Pons (tissue), 1 donor: ENCODE results near the gene MRS2.
"Not testable (repeated sequence)": the region's sequence is repeated elsewhere in the genome, so short reads cannot be mapped to it uniquely, and the experiment has no call there.

ENCODE experiments used
- DNase-seq: peaks from one replicate; pipeline ENCODE4 v3.0.0-alpha.2; 2016; ENCODE audit warnings: low spot score

MRS2 gene

GRCh38 chr6:24402697-24403500, at the start of gene MRS2:
MRS2 (plus strand) TSS chr6:24402936; CDS start chr6:24403047, 111 bp downstream.
- DNase-seq: peak; percentile 92

GRCh38 chr6:24353861-24354260, 48.9 kb upstream of the MRS2 start:
- no peak for DNase-seq

GRCh38 chr6:24355393-24355792, 47.3 kb upstream of the MRS2 start:
- no peak for DNase-seq

- no peak for DNase-seq
Observed at GRCh38 chr6:24356310-24356973, 46.3 kb upstream of the MRS2 start.

GRCh38 chr6:24357336-24358218, 45.2 kb upstream of the MRS2 start, which contains the start of gene DCDC2:
DCDC2 (minus strand) TSS chr6:24358059; CDS start chr6:24357750, 309 bp downstream.
- no peak for DNase-seq

GRCh38 chr6:24358219-24358821, 44.4 kb upstream of the MRS2 start:
- no peak for DNase-seq

- peak; percentile 19 for DNase-seq
Observed at GRCh38 chr6:24359640-24360454, 42.9 kb upstream of the MRS2 start.

- not testable (repeated sequence) for DNase-seq
Observed at GRCh38 chr6:24362363-24362762, 40.4 kb upstream of the MRS2 start.

GRCh38 chr6:24365103-24365633, 37.6 kb upstream of the MRS2 start:
- not testable (repeated sequence) for DNase-seq

- no peak for DNase-seq
Observed at GRCh38 chr6:24374612-24375011, 28.1 kb upstream of the MRS2 start.

- no peak for DNase-seq
Observed at GRCh38 chr6:24376871-24377270, 25.9 kb upstream of the MRS2 start.

GRCh38 chr6:24378473-24379097, 24.2 kb upstream of the MRS2 start:
- DNase-seq: no peak

- no peak for DNase-seq
Observed at GRCh38 chr6:24381476-24382219, 21.1 kb upstream of the MRS2 start.

- no peak for DNase-seq
Observed at GRCh38 chr6:24382220-24382540, 20.6 kb upstream of the MRS2 start.

GRCh38 chr6:24382891-24383494, 19.7 kb upstream of the MRS2 start:
- DNase-seq: not testable (repeated sequence)

- DNase-seq: not testable (repeated sequence)
Observed at GRCh38 chr6:24384369-24385130, 18.2 kb upstream of the MRS2 start.

- DNase-seq: no peak
Observed at GRCh38 chr6:24385536-24386269, 17.0 kb upstream of the MRS2 start.

GRCh38 chr6:24387818-24388217, 14.9 kb upstream of the MRS2 start:
- DNase-seq: no peak
